GM21619 (cell line): ENCODE results near the gene DOK1.
"Not testable (repeated sequence)": the region's sequence is repeated elsewhere in the genome, so short reads cannot be mapped to it uniquely, and the experiment has no call there.

Experiments
- ATAC-seq: cut with Tn5 transposase; IDR thresholded peaks from one replicate; pipeline ENCODE4 v1.9.1; 2021; ENCODE audit not compliant: unreplicated experiment

Gene DOK1

DNA sequence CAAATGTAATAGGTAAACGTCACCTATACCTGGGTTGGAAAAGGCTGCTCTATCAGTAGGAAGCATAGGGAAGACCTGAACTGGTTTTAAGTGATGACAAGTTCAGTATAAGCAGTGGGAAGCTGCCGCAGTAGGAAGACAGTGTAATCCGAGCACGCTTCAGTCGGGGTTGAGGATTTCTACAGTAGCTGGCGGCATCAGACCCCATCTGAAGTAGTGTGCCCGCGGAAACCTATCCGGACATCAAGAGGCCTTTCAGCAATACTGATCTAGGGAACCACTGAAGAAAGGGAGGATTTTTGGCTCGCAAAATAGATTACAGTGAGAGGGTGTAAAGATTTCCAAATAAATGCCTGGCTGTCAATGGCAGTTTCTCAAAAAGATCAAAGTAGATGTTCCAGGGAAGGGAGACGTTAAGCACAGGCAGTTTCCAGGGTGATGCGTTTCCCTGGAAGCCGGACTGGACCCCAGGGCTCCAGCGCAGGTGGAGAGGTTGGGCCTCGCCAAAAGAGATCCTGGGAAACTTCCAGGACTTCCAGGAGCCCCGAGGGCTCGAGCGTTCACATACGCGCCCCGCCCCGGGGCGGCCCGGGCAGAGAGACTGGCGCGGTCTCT, 6.1 kb upstream of the DOK1 start:
- ATAC-seq, result no peak

DNA sequence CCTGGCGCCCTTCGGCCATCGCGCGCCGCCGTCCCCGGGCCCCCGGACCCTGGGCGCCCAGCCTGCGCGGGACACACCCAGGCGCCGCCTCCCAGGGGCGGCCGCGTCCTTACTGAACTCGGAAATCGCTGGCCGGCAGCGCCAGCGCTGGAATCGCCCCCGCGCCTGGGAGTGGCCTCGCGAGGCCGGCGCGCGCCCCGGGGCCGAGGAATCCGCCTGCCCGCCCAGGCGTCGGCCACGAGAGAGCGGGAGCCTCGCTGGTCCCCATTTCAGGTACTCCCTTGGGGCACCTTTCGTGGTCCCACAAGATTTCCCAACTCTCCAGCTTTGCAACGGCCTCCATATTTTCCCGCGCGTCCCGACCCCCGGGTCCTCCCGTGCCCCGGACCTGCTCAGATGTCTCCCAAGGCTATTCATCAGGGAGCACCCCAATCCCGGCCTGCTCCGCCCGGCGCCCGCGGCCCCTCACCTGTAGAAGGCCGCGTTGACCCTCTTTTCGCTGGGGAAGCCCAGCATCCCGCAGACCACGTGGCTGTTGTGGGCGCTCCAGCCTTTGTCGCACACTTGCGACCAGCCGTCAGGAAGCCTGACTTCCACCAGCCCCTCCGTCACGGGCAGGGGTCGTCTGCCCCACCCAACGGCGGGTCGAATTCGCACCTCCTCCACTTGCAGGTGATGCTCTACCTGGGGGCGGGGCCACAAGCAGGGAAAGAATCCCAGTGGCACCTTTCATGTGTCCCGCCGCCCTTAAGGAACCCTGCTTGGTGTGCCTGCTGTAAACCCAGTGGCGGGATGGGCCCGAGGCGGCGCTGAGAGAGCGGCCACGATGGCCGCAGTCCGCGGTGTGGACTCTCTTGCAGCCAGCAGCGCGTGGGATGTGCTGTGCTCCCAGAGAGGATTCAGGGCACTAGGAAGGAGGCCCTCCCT, 5.4 kb upstream of the DOK1 start:
- ATAC-seq, result no peak

DNA sequence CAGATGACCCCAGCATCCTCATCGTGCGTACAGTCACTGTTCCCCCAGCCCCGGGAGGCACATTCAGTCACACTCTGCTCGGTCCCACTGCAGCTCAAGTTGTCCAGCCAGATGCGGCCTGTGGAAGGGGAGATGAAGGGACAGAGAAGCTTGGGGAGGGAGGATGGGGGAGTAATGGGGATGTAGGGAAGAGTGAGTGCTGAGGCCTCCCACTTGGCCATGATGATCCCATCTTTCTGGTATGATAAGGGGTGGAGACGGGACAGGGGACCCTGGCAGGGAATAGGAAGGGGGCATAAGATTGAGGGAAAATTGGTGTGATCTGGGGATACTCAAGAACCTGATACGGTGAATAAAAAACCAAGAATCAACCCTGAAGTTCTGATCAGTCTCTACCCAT, 4.3 kb upstream of the DOK1 start:
- ATAC-seq, result no peak

DNA sequence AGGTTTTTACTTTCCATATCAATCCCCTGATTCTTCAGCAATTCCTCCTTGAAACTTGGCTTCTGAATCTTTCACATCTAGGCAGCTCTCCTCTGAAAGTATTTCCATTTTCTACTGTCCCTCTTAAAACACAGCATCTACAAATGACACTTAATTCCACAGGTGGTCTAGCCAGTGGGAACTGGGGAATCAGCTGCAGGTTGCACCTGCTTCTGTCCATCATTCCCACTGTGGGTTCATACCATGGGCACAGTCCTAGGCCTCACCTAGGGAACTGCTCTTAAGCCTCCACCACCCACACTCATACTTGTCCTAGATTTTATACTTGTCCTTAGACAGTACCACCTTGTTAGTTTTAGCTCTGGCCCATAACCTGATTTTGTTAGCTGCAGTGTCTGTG, 3.0 kb upstream of the DOK1 start:
- ATAC-seq, result no peak

DNA sequence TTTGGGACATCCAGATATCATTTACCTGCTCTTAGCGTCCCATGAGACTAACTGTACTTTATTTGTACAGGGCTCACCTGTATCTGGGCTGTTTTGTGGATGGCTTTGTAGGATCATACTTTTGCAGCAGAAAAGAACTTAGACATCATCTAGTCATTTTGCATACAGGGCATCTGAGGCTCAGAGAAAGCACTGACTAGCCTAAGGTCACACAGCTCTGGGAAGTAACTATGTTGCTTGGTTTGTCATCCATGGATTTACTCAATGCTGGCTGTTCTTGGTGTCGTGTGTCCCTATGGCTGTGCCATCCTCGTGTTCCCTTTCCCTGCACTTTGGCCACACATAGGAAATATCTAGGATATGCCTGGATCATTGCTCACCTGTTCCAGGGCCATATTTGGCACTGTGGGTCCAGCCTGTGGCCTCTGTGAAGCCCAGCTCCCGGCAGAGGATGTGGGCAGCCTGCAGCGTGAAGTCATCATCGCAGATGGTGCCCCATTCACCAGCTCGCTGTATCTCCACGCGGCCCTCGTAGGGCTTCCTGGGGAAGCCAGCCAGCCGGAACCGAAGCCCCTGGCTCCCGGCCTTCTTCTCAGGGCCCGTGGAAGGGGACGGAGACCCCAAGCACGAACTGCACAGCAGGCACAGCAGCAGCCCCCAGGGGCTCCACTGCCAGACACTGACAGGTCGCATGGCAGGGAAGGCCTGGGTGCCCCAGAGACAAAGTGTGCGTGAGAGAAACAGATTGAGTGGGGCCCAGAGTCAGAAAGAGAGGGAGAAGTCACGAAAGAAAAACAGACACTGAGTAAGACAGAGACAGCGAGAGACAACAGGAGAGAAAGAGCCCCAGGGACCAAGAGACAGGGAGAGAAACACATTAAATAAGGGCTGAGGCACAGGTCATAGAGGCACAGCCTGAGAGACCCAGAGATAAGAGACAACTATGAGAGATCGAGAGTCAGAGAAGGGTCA, 2.3 kb upstream of the DOK1 start:
- ATAC-seq, result no peak

DNA sequence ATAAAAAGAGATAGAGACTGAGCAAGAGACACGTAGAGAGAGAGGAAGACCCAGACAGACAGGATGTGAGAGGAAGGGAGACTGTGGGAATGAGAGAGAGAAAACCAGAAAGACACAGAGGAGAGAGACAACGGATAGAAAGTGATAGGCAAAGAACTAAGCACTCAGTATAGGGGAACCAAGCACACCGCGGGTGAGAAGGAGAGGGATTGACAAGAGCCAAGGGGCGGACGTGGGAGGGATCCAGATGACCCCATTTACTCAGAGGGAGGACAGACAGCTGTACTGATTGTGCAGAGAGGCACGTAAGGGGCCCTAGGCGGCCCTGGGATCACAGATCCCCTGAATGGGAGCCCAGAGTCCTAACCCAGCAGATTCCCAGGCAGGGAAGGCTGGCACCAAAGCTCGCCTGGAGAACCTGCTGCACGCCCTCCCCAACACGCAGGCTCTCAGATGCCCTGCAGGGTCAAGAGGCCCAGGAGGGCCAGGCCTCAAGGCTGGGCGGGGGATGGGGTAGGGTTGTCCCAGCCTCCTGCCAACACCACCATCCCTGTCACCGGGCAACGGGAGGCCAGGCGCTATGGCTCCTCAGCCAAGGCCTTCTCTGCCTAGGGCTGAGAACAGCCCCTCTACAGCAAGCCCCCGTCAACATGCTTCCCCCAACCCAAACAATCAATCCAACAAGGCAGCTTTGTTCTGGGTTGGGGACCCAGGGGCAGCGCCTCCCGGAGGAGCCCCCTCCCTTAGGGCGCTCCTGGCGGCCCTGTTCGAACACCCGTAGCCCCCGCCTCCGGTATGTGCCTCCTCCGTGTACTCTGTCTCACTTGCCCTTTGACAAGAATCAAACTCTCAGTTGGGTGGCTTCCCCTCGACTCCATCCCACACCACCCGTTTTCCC, 1.4 kb upstream of the DOK1 start:
- ATAC-seq, result no peak

DNA sequence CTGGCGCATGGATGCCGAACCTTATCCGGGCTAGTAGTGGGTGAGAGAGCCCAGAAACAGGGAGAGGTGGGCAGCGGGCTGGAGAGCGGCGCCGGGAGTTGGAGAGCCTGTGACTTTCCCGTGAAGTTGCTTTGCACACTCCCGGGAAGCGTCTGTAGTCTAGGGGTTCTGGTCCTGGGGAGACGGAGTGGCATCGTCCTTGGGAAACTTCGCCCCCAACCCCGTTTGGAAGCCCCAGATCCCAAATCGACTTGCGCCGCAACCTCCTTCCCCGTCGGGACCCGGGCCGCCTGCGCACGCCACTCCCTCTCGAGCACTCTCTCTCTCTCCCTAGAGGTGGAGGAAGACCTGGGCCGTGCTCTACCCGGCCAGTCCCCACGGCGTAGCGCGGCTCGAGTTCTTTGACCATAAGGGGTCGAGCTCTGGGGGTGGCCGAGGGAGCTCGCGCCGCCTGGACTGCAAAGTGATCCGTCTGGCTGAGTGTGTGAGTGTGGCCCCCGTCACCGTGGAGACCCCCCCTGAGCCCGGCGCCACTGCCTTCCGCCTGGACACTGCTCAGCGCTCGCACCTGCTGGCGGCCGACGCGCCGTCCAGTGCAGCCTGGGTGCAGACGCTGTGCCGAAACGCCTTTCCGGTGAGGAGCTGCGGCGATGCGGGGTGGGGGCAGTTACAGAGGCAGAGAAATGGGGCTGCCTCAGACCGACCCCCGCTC, 456 bp downstream of the DOK1 start:
- peak; percentile 35 for ATAC-seq

GRCh38 chr2:74555610-74556103, 1.1 kb downstream of the DOK1 start:
- ATAC-seq, result no peak

DNA sequence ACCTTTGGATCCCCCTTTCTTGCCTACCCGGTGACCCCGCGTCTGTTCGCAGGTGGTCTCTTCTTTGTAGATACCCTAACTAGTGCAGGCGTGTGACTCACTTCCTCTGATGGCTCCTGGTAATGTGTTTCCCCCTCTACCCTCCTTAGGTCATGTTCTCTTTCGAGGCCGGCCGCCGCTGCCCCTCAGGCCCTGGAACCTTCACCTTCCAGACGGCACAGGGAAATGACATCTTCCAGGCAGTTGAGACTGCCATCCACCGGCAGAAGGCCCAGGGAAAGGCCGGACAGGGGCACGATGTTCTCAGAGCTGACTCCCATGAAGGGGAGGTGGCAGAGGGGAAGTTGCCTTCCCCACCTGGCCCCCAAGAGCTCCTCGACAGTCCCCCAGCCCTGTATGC, 1.6 kb downstream of the DOK1 start:
- ATAC-seq, result no peak

DNA sequence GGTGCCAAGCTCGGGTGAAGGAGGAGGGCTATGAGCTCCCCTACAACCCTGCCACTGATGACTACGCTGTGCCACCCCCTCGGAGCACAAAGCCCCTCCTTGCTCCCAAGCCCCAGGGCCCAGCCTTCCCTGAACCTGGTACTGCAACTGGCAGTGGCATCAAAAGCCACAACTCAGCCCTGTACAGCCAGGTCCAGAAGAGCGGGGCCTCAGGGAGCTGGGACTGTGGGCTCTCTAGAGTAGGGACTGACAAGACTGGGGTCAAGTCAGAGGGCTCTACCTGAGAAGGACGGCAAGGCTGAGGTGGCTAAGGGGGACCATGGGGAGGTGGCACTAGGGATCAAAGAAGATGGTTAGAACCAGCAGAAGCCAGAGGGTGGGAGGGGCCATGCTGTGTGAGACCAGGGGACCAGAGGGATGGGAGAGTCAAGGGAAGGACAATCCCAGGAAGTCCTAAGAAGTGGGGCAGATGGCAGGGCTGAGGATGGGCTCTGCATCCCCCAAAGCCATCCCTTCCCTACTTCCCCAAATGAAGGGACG, 2.4 kb downstream of the DOK1 start:
- ATAC-seq, result no peak

- ATAC-seq, result no peak
Observed at GRCh38 chr2:74558284-74559230, 4.0 kb downstream of the DOK1 start.

GRCh38 chr2:74559912-74560311, 5.4 kb downstream of the DOK1 start:
- no peak for ATAC-seq

- no peak for ATAC-seq
Observed at GRCh38 chr2:74560591-74560990, 6.1 kb downstream of the DOK1 start.

DNA sequence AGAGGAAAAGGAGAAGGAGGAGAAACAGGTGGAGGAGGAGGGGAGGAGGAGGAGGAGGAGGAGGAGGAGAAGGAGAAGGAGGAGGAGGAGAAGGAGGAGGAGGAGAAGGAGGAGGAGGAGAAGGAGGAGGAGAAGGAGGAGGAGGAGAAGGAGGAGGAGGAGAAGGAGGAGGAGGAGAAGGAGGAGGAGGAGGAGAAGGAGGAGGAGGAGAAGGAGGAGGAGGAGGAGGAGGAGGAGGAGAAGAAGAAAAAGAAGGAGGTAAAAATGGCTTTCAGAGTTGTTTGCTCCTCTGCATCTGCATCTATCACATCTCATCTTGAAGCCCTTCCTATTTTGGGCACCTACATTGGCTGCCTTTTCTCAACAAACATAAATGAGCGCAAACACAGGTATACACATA, 6.5 kb downstream of the DOK1 start:
- not testable (repeated sequence) for ATAC-seq

- ATAC-seq, result no peak
Observed at GRCh38 chr2:74562126-74562775, 7.7 kb downstream of the DOK1 start.

DNA sequence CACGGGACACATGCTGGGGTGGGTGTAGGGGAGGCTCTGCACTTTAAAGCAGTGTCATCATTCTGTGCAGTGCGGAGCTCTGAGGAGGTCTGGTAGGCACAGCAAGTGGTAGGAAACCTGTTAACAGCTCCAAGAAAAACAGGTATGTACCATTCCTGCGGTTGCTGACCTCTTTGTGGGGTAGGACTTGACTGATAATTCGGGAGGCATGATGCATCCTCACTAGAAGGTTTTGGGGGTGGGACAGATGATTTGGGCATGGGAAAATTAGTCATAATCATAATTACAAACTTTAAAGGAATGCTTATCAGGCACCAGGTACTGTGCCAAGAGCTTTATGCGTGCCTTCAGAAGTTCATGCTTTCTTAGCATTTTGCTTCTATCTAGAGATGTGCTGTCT, 9.7 kb downstream of the DOK1 start:
- no peak for ATAC-seq

DNA sequence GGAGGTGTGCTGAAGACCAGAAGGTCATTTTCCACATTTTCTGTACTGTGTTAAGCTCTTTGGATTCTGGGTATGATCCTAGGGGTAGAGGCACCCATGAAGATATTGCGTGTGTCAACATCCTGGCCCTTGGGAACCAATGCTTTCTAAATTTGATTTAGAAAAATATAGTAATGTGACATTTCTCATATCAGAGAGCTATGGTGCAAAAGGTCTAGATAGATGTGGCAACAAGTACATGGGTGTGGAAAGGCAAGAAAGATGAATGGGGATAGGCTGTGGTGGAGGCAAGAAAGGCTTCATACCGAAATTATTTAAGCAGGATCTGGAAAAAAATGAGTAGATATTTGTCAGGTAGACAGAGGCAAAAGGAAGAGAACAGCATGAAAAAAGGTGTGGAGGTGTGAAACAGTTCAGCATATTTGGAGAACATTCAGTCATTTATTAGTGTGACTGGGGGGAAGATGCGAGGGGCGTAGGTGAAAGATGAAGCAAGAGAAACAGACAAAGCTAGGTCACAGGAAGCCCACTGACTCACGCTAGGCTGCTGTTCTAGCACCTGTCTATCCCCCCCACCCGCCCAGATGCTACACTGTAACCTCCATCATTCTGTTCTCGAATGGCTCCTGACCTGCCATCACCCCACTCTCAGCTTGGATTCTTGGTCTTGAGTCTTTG, 11.7 kb downstream of the DOK1 start:
- ATAC-seq, result no peak
